ENCODE data around the gene KLHL29. TPM values are rescaled to one million over a fixed set of nuclear protein-coding genes. Genes with fewer than 3 reads are reported as not detected.

Gene KLHL29
- total RNA-seq, 2 donors from 2014 or later: 1.0 to 2.4 TPM

- Histone ChIP-seq H3K9ac (ENCODE audit: extremely low read depth, low read length, poor library complexity, severe bottlenecking) (no peak overlapping the region), H3K4me1 (ENCODE audit: control insufficient read depth, insufficient read depth, low read length) (no peaks in the 10 kb centered on the region), H3K9me3 (ENCODE audit: control insufficient read depth, low read length) (no peaks in the 10 kb centered on the region), H3K36me3 (ENCODE audit: control insufficient read depth, insufficient read depth, low read length) (no peaks in the 10 kb centered on the region), H3K27me3 (ENCODE audit: control insufficient read depth, insufficient read depth, low read length, poor library complexity, severe bottlenecking) (no peaks in the 10 kb centered on the region), H3K27ac (ENCODE audit: low read depth, low read length) (no peak overlapping the region), H3K4me3 (ENCODE audit: low read length) (no peak overlapping the region)
- DNase-seq: no peak
- Mint-ChIP-seq H3K36me3 (ENCODE audit: low read depth) (peaks cover 4% of the 10 kb centered on the region), H3K27me3 (ENCODE audit: insufficient read depth) (no peaks in the 10 kb centered on the region), H3K27ac (no peak overlapping the region), H3K4me3 (no peak overlapping the region), H3K4me1 (no peaks in the 10 kb centered on the region), H3K9me3 (no peaks in the 10 kb centered on the region)
- TF ChIP-seq CTCF (conservative IDR thresholded peaks at IDR 0.05): no peak
- WGBS, 2 experiments (ENCODE audit: insufficient coverage in 1 of 2, insufficient read length in 1 of 2): 92 to 93% methylated on average over 15 to 21 of the region's 21 CpGs
These were observed 306.6 kb downstream of the KLHL29 start for GRCh38 chr2:23691565-23691964.

- DNase-seq: no peak
- Mint-ChIP-seq H3K27ac (peak overlapping the region; percentile 55), H3K4me1 (no peaks in the 10 kb centered on the region), H3K36me3 (ENCODE audit: low read depth) (peaks cover 4% of the 10 kb centered on the region), H3K9me3 (no peaks in the 10 kb centered on the region), H3K27me3 (ENCODE audit: insufficient read depth) (no peaks in the 10 kb centered on the region), H3K4me3 (no peak overlapping the region)
- no peak overlapping the region for H3K4me3 ChIP-seq (ENCODE audit: low read length)
- no peaks in the 10 kb centered on the region for H3K4me1 ChIP-seq (ENCODE audit: control insufficient read depth, insufficient read depth, low read length)
- H3K27me3 ChIP-seq (ENCODE audit: control insufficient read depth, insufficient read depth, low read length, poor library complexity, severe bottlenecking): no peaks in the 10 kb centered on the region
- H3K9ac ChIP-seq (ENCODE audit: extremely low read depth, low read length, poor library complexity, severe bottlenecking): no peak overlapping the region
- H3K9me3 ChIP-seq (ENCODE audit: control insufficient read depth, low read length): no peaks in the 10 kb centered on the region
- no peaks in the 10 kb centered on the region for H3K36me3 ChIP-seq (ENCODE audit: control insufficient read depth, insufficient read depth, low read length)
- WGBS, 2 experiments (ENCODE audit: insufficient coverage in 1 of 2, insufficient read length in 1 of 2): 92 to 100% methylated on average over 11 to 14 of the region's 14 CpGs
- no peak for TF ChIP-seq CTCF (conservative IDR thresholded peaks at IDR 0.05)
- no peak overlapping the region for H3K27ac ChIP-seq (ENCODE audit: low read depth, low read length)
These were observed 307.3 kb downstream of the KLHL29 start for GRCh38 chr2:23692263-23692662.

GRCh38 chr2:23692851-23693605 lies 308.0 kb downstream of the KLHL29 start:
- Mint-ChIP-seq H3K4me3 (no peak overlapping the region), H3K27ac (no peak overlapping the region), H3K36me3 (ENCODE audit: low read depth) (peaks cover 4% of the 10 kb centered on the region), H3K4me1 (no peaks in the 10 kb centered on the region), H3K27me3 (ENCODE audit: insufficient read depth) (no peaks in the 10 kb centered on the region), H3K9me3 (no peaks in the 10 kb centered on the region)
- no peaks in the 10 kb centered on the region for H3K27me3 ChIP-seq (ENCODE audit: control insufficient read depth, insufficient read depth, low read length, poor library complexity, severe bottlenecking)
- 93 to 98% methylated on average over 16 to 28 of the region's 28 CpGs for WGBS, 2 experiments (ENCODE audit: insufficient coverage in 1 of 2, insufficient read length in 1 of 2)
- no peak overlapping the region for H3K9ac ChIP-seq (ENCODE audit: extremely low read depth, low read length, poor library complexity, severe bottlenecking)
- H3K4me1 ChIP-seq (ENCODE audit: control insufficient read depth, insufficient read depth, low read length): no peaks in the 10 kb centered on the region
- no peak for DNase-seq
- H3K9me3 ChIP-seq (ENCODE audit: control insufficient read depth, low read length): no peaks in the 10 kb centered on the region
- TF ChIP-seq CTCF (conservative IDR thresholded peaks at IDR 0.05): no peak
- no peak overlapping the region for H3K4me3 ChIP-seq (ENCODE audit: low read length)
- H3K27ac ChIP-seq (ENCODE audit: low read depth, low read length): no peak overlapping the region
- no peaks in the 10 kb centered on the region for H3K36me3 ChIP-seq (ENCODE audit: control insufficient read depth, insufficient read depth, low read length)

Measured in endodermal cell (in vitro differentiated cells).